H1 (cell line): Measurements from ENCODE around the gene SFRP2. TPM values are rescaled to one million over a fixed set of nuclear protein-coding genes. Genes with fewer than 3 reads are reported as not detected.

Experiments
- CTCF ChIA-PET: fragments of 300-600 bp; sonication (Branson Sonifier 250); formaldehyde crosslinking; loops from one replicate; lab custom pipeline; 2021; ENCODE audit not compliant: partially characterized antibody; lab: Charles Lee
- POLR2A ChIA-PET: fragments of 300-600 bp; sonication (Branson Sonifier 250); formaldehyde crosslinking; loops from one replicate; lab custom pipeline; 2021; ENCODE audit warnings: inconsistent platforms; ENCODE audit not compliant: partially characterized antibody; lab: Charles Lee
- DNase-seq, 2 experiments: peaks; one replicate each; pipeline versions ENCODE4 v3.0.0 to v3.0.0-alpha.2; 2010 to 2022; ENCODE audit warnings: low spot score in 2 of 2, low read depth in 1 of 2, mixed read lengths in 1 of 2
- FAIRE-seq: peaks from 2 replicates; lab custom pipeline; 2011; peaks lifted over from hg19 to GRCh38; lab: Jason Lieb, UNC
- H2AFZ ChIP-seq: 2 replicates; pipeline ENCODE4 v1.8.1; 2012; ENCODE audit warnings: low read length, inconsistent platforms
- H2AK5ac ChIP-seq: 2 replicates; pipeline ENCODE4 v1.6.1; 2013; ENCODE audit warnings: low read depth, low read length
- H2BK120ac ChIP-seq: replicated peaks from 2 replicates; pipeline ENCODE3; 2013; ENCODE audit warnings: low read depth, low read length, inconsistent platforms
- H2BK12ac ChIP-seq: 2 replicates; pipeline ENCODE4 v1.6.1; 2013; ENCODE audit warnings: low read depth, low read length
- H2BK15ac ChIP-seq: 2 replicates; pipeline ENCODE4 v1.6.1; 2013; ENCODE audit warnings: low read length
- H2BK20ac ChIP-seq: 2 replicates; pipeline ENCODE4 v1.6.1; 2013; ENCODE audit warnings: low read length
- H2BK5ac ChIP-seq: 2 replicates; pipeline ENCODE4 v1.6.1; 2013; ENCODE audit warnings: low read depth, low read length
- H3K14ac ChIP-seq: 2 replicates; pipeline ENCODE4 v1.6.1; 2013; ENCODE audit warnings: inconsistent platforms; ENCODE audit not compliant: insufficient read length
- H3K18ac ChIP-seq: 2 replicates; pipeline ENCODE4 v1.6.1; 2013; ENCODE audit warnings: low read length; ENCODE audit errors: extremely low read depth
- H3K23ac ChIP-seq: 2 replicates; pipeline ENCODE4 v1.6.1; 2013; ENCODE audit warnings: inconsistent platforms; ENCODE audit not compliant: insufficient read length
- H3K23me2 ChIP-seq: 2 replicates; pipeline ENCODE4 v1.6.1; 2013; ENCODE audit warnings: low read depth, low read length
- H3K27ac ChIP-seq: 2 replicates; pipeline ENCODE4 v1.6.1; 2011; ENCODE audit warnings: low read depth, low read length, inconsistent platforms
- H3K27me3 ChIP-seq, 4 experiments: replicated peaks in 1 of 4; 1 replicate in 1 of 4; 2 replicates in 3 of 4; pipeline versions ENCODE4 v1.6.1 to v1.8.1; 2011 to 2013; ENCODE audit warnings: low read length in 3 of 4, mild to moderate bottlenecking in 3 of 4, inconsistent platforms in 2 of 4, mixed read lengths in 2 of 4, moderate library complexity in 1 of 4; ENCODE audit not compliant: control insufficient read depth in 3 of 4, insufficient read depth in 3 of 4; ENCODE audit errors: extremely low read depth in 1 of 4
- H3K36me3 ChIP-seq, 4 experiments: 2 replicates each; pipeline versions ENCODE4 v1.6.1 to v1.8.1; 2011 to 2013; ENCODE audit warnings: mild to moderate bottlenecking in 4 of 4, low read length in 3 of 4, moderate library complexity in 2 of 4, control low read depth in 1 of 4, inconsistent platforms in 1 of 4; ENCODE audit not compliant: insufficient read depth in 4 of 4, control insufficient read depth in 2 of 4
- H3K4ac ChIP-seq: replicated peaks from 2 replicates; pipeline ENCODE3; 2013; ENCODE audit warnings: low read length, low read depth, mixed read lengths, inconsistent platforms; ENCODE audit not compliant: insufficient read length
- H3K4me1 ChIP-seq, 4 experiments: replicated peaks in 1 of 4; 1 replicate in 1 of 4; 2 replicates in 3 of 4; pipeline versions ENCODE4 v1.6.1 to v1.8.1; 2011 to 2013; ENCODE audit warnings: low read length in 3 of 4, inconsistent platforms in 2 of 4, mixed read lengths in 1 of 4; ENCODE audit not compliant: insufficient read depth in 4 of 4, control insufficient read depth in 3 of 4
- H3K4me2 ChIP-seq, 2 experiments: 2 replicates each; pipeline versions ENCODE4 v1.6.1 to v1.8.1; 2011 to 2013; ENCODE audit warnings: low read depth in 2 of 2, low read length in 2 of 2, control low read depth in 1 of 2, inconsistent platforms in 1 of 2, mild to moderate bottlenecking in 1 of 2; ENCODE audit not compliant: insufficient read depth in 1 of 2
- H3K4me3 ChIP-seq, 4 experiments: fragments of 200-600, 300-600 bp in 1 of 4; sonication (generic), shearing (Covaris generic), sonication (Bioruptor Twin) in 1 of 4; 2 replicates each; pipeline versions ENCODE4 v1.5.1 to v1.8.1; 2011 to 2016; ENCODE audit warnings: low read length in 4 of 4, low read depth in 3 of 4, control low read depth in 2 of 4, inconsistent platforms in 2 of 4, mild to moderate bottlenecking in 2 of 4, mixed read lengths in 1 of 4, moderate library complexity in 1 of 4; ENCODE audit not compliant: insufficient read depth in 2 of 4; ENCODE audit errors: extremely low read depth in 1 of 4
- H3K56ac ChIP-seq: replicated peaks from 2 replicates; pipeline ENCODE3; 2013; ENCODE audit warnings: low read depth, mild to moderate bottlenecking, mixed read lengths, low read length, inconsistent platforms; ENCODE audit not compliant: insufficient read length
- H3K79me1 ChIP-seq: 2 replicates; pipeline ENCODE4 v1.6.1; 2013; ENCODE audit warnings: low read depth, low read length, control low read depth
- H3K79me2 ChIP-seq, 2 experiments: 2 replicates each; pipeline versions ENCODE4 v1.6.1 to v1.8.1; 2012 to 2013; ENCODE audit warnings: low read length in 2 of 2, mild to moderate bottlenecking in 2 of 2, inconsistent platforms in 1 of 2; ENCODE audit not compliant: insufficient read depth in 2 of 2, control insufficient read depth in 1 of 2
- H3K9ac ChIP-seq, 4 experiments: replicated peaks in 1 of 4; 1 replicate in 1 of 4; 2 replicates in 3 of 4; pipeline versions ENCODE4 v1.6.1 to v1.8.1; 2011 to 2013; ENCODE audit warnings: low read depth in 3 of 4, low read length in 3 of 4, control low read depth in 2 of 4, mild to moderate bottlenecking in 2 of 4, moderate library complexity in 2 of 4, inconsistent platforms in 1 of 4; ENCODE audit errors: extremely low read depth in 1 of 4
- H3K9me3 ChIP-seq, 2 experiments: 2 replicates each; pipeline versions ENCODE4 v1.6.1 to v1.8.1; 2012 to 2013; ENCODE audit warnings: mild to moderate bottlenecking in 2 of 2, moderate library complexity in 2 of 2, control low read depth in 1 of 2, inconsistent platforms in 1 of 2, low read depth in 1 of 2, low read length in 1 of 2, mixed read lengths in 1 of 2; ENCODE audit not compliant: insufficient read depth in 2 of 2
- H4K20me1 ChIP-seq, 2 experiments: replicated peaks in 1 of 2; 2 replicates each; pipeline versions ENCODE3 to v1.8.1; 2011 to 2013; ENCODE audit warnings: inconsistent platforms in 2 of 2, low read length in 2 of 2, mild to moderate bottlenecking in 1 of 2; ENCODE audit not compliant: insufficient read depth in 2 of 2, control insufficient read depth in 1 of 2
- H4K5ac ChIP-seq: 2 replicates; pipeline ENCODE4 v1.6.1; 2013; ENCODE audit warnings: low read length, low read depth, mixed read lengths, inconsistent platforms; ENCODE audit not compliant: insufficient read length
- H4K8ac ChIP-seq: 2 replicates; pipeline ENCODE4 v1.8.0; 2013; ENCODE audit warnings: mild to moderate bottlenecking, moderate library complexity, low read length, inconsistent platforms; ENCODE audit not compliant: insufficient read depth; ENCODE audit errors: extremely low read depth
- H4K91ac ChIP-seq: replicated peaks from 2 replicates; pipeline ENCODE3; 2013; ENCODE audit warnings: low read length, mixed read lengths, inconsistent platforms; ENCODE audit not compliant: insufficient read length
- CBX5 ChIP-seq: fragments of 300-800, 300-1000 bp; sonication (generic); IDR thresholded peaks from 2 replicates; pipeline ENCODE4 v1.7.1; 2016; ENCODE audit warnings: antibody characterized with exemption, low read length, low read depth
- KDM4A ChIP-seq: IDR thresholded peaks from one replicate; pipeline ENCODE4 v1.7.1; 2012; ENCODE audit warnings: low read depth, mild to moderate bottlenecking, moderate library complexity, low read length, inconsistent platforms; ENCODE audit not compliant: severe bottlenecking
- WGBS, 2 experiments: shearing (Covaris generic) in 1 of 2; methylation state at CpG; one replicate each; pipeline versions ENCODE4 v1.1.6 to v1.1.7; 2013 to 2015; ENCODE audit warnings: low lambda C conversion rate in 2 of 2, mixed read lengths in 2 of 2, inconsistent platforms in 1 of 2, low coverage in 1 of 2, missing lambda C conversion rate in 1 of 2; ENCODE audit not compliant: insufficient replicate concordance in 2 of 2, insufficient coverage in 1 of 2, insufficient read length in 1 of 2; ENCODE audit errors: extremely low coverage in 1 of 2, missing lambda C conversion rate in 1 of 2; 5-methylcytosine and 5-hydroxymethylcytosine counted together
- polyA plus RNA-seq, 7 experiments: library from polyadenylated mRNA; depleted of rRNA in 3 of 7; stranded (reverse) in 5 of 7; unstranded in 2 of 7; fragments of >200 nt in 5 of 7; fragments of 200-250 nt in 2 of 7; gene quantifications; 1 replicate in 5 of 7; 2 replicates in 1 of 7; 4 replicates in 1 of 7; pipeline versions ENCODE4 v1.2.1 to v1.2.3, GENCODE V29; 2011 to 2013; ENCODE audit warnings: missing spikeins in 2 of 7, mixed read lengths in 2 of 7
- total RNA-seq: library from RNA; stranded (reverse); fragmentation: NEBNext Ultra II Directional; extraction: Animal tissue kit (Norgen Biotek cat#: 25700); gene quantifications from 2 replicates; pipeline ENCODE4 v1.2.1, GENCODE V29; 2021

SFRP2 gene
- total and polyA plus RNA-seq, 2 of the 8 experiments (the other 6 are each of a cell fraction or from before 2014, with no cell fraction given): 108 to 342 TPM

DNA sequence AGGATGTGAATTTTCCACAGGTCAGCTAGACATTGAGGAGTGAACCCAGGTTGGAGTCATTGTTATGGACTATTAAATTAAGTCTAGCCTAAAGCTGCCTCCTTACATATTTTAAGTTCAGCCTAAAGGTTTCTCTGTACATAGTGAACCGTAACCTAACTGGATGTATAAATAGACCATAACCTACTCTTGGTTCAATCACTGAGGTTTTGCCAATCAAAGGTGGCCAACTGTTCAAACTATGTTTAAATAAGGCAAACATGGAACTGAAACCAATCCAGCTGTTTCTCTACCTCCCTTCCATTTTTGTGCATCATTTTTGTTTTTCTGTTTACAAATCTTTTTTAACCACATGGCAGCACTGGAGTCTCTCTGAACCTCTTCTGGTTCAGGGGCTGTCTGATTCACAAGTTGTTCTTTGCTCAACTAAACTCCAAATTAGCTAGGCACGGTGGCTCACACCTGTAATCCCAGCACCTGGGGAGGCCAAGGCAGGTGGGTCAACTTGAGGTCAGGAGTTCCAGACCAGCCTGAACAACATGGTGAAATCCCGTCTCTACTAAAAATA lies 43.9 kb upstream of the SFRP2 start:
- Histone ChIP-seq H3K23me2 (peaks cover 1% of the 10 kb centered on the region; the same call in 1 of the 2 replicates), H2BK120ac (no peak overlapping the region), H3K79me1 (no peaks in the 10 kb centered on the region), H3K27me3 (no peaks in the 10 kb centered on the region), H3K56ac (no peak overlapping the region), H3K18ac (no peak overlapping the region), H3K36me3 (no peaks in the 10 kb centered on the region), H3K79me2 (no peaks in the 10 kb centered on the region), H3K14ac (no peak overlapping the region), H2BK5ac (no peak overlapping the region), H4K91ac (no peak overlapping the region), H4K5ac (no peak overlapping the region), H3K9ac (no peak overlapping the region), H3K4ac (no peak overlapping the region), H2AK5ac (no peak overlapping the region), H2BK20ac (no peak overlapping the region), H3K4me2 (no peak overlapping the region), H2AFZ (no peak overlapping the region), H3K9me3 (no peaks in the 10 kb centered on the region), H3K27ac (no peak overlapping the region), H2BK12ac (no peak overlapping the region), H3K4me3 (no peak overlapping the region), H4K20me1 (no peaks in the 10 kb centered on the region), H2BK15ac (no peak overlapping the region), H3K23ac (no peak overlapping the region), H3K4me1 (peaks cover 0 to 2% (median 0%) of the 10 kb centered on the region in 4 experiments; a peak in 1 of 7 replicates), H4K8ac (no peak overlapping the region)
- FAIRE-seq: no peak
- no peak for DNase-seq
- ChIA-PET POLR2A (no interaction called here), CTCF (interaction anchor here (0.8 to 1.7 kb wide), 3 partner anchors 12 to 102 kb away, joined by 3 read pairs; no protein-coding TSS in a partner anchor)
- 92% methylated on average over 3 of the region's 3 CpGs; no CpG with 5 or more reads in 1 of the 2 experiments for WGBS, 2 experiments
- TF ChIP-seq KDM4A (no peak), CBX5 (no peak)
